H1 (cell line): ENCODE data around the gene CTNNA3. TPM values are rescaled to one million over a fixed set of nuclear protein-coding genes. Genes with fewer than 3 reads are reported as not detected.

ENCODE experiments used
- CTCF ChIA-PET: fragments of 300-600 bp; sonication (Branson Sonifier 250); formaldehyde crosslinking; loops from one replicate; lab custom pipeline; 2021; ENCODE audit not compliant: partially characterized antibody; lab: Charles Lee
- POLR2A ChIA-PET: fragments of 300-600 bp; sonication (Branson Sonifier 250); formaldehyde crosslinking; loops from one replicate; lab custom pipeline; 2021; ENCODE audit warnings: inconsistent platforms; ENCODE audit not compliant: partially characterized antibody; lab: Charles Lee
- DNase-seq, 2 experiments: peaks; one replicate each; pipeline versions ENCODE4 v3.0.0 to v3.0.0-alpha.2; 2010 to 2022; ENCODE audit warnings: low spot score in 2 of 2, low read depth in 1 of 2, mixed read lengths in 1 of 2
- FAIRE-seq: peaks from 2 replicates; lab custom pipeline; 2011; peaks lifted over from hg19 to GRCh38; lab: Jason Lieb, UNC
- H2AFZ ChIP-seq: 2 replicates; pipeline ENCODE4 v1.8.1; 2012; ENCODE audit warnings: low read length, inconsistent platforms
- H2AK5ac ChIP-seq: 2 replicates; pipeline ENCODE4 v1.6.1; 2013; ENCODE audit warnings: low read depth, low read length
- H2BK120ac ChIP-seq: replicated peaks from 2 replicates; pipeline ENCODE3; 2013; ENCODE audit warnings: low read depth, low read length, inconsistent platforms
- H2BK12ac ChIP-seq: 2 replicates; pipeline ENCODE4 v1.6.1; 2013; ENCODE audit warnings: low read depth, low read length
- H2BK15ac ChIP-seq: 2 replicates; pipeline ENCODE4 v1.6.1; 2013; ENCODE audit warnings: low read length
- H2BK20ac ChIP-seq: 2 replicates; pipeline ENCODE4 v1.6.1; 2013; ENCODE audit warnings: low read length
- H2BK5ac ChIP-seq: 2 replicates; pipeline ENCODE4 v1.6.1; 2013; ENCODE audit warnings: low read depth, low read length
- H3K14ac ChIP-seq: 2 replicates; pipeline ENCODE4 v1.6.1; 2013; ENCODE audit warnings: inconsistent platforms; ENCODE audit not compliant: insufficient read length
- H3K18ac ChIP-seq: 2 replicates; pipeline ENCODE4 v1.6.1; 2013; ENCODE audit warnings: low read length; ENCODE audit errors: extremely low read depth
- H3K23ac ChIP-seq: 2 replicates; pipeline ENCODE4 v1.6.1; 2013; ENCODE audit warnings: inconsistent platforms; ENCODE audit not compliant: insufficient read length
- H3K23me2 ChIP-seq: 2 replicates; pipeline ENCODE4 v1.6.1; 2013; ENCODE audit warnings: low read depth, low read length
- H3K27ac ChIP-seq: 2 replicates; pipeline ENCODE4 v1.6.1; 2011; ENCODE audit warnings: low read depth, low read length, inconsistent platforms
- H3K27me3 ChIP-seq, 4 experiments: replicated peaks in 1 of 4; 1 replicate in 1 of 4; 2 replicates in 3 of 4; pipeline versions ENCODE4 v1.6.1 to v1.8.1; 2011 to 2013; ENCODE audit warnings: low read length in 3 of 4, mild to moderate bottlenecking in 3 of 4, inconsistent platforms in 2 of 4, mixed read lengths in 2 of 4, moderate library complexity in 1 of 4; ENCODE audit not compliant: control insufficient read depth in 3 of 4, insufficient read depth in 3 of 4; ENCODE audit errors: extremely low read depth in 1 of 4
- H3K36me3 ChIP-seq, 4 experiments: 2 replicates each; pipeline versions ENCODE4 v1.6.1 to v1.8.1; 2011 to 2013; ENCODE audit warnings: mild to moderate bottlenecking in 4 of 4, low read length in 3 of 4, moderate library complexity in 2 of 4, control low read depth in 1 of 4, inconsistent platforms in 1 of 4; ENCODE audit not compliant: insufficient read depth in 4 of 4, control insufficient read depth in 2 of 4
- H3K4ac ChIP-seq: replicated peaks from 2 replicates; pipeline ENCODE3; 2013; ENCODE audit warnings: low read length, low read depth, mixed read lengths, inconsistent platforms; ENCODE audit not compliant: insufficient read length
- H3K4me1 ChIP-seq, 4 experiments: replicated peaks in 1 of 4; 1 replicate in 1 of 4; 2 replicates in 3 of 4; pipeline versions ENCODE4 v1.6.1 to v1.8.1; 2011 to 2013; ENCODE audit warnings: low read length in 3 of 4, inconsistent platforms in 2 of 4, mixed read lengths in 1 of 4; ENCODE audit not compliant: insufficient read depth in 4 of 4, control insufficient read depth in 3 of 4
- H3K4me2 ChIP-seq, 2 experiments: 2 replicates each; pipeline versions ENCODE4 v1.6.1 to v1.8.1; 2011 to 2013; ENCODE audit warnings: low read depth in 2 of 2, low read length in 2 of 2, control low read depth in 1 of 2, inconsistent platforms in 1 of 2, mild to moderate bottlenecking in 1 of 2; ENCODE audit not compliant: insufficient read depth in 1 of 2
- H3K4me3 ChIP-seq, 4 experiments: fragments of 200-600, 300-600 bp in 1 of 4; sonication (generic), shearing (Covaris generic), sonication (Bioruptor Twin) in 1 of 4; 2 replicates each; pipeline versions ENCODE4 v1.5.1 to v1.8.1; 2011 to 2016; ENCODE audit warnings: low read length in 4 of 4, low read depth in 3 of 4, control low read depth in 2 of 4, inconsistent platforms in 2 of 4, mild to moderate bottlenecking in 2 of 4, mixed read lengths in 1 of 4, moderate library complexity in 1 of 4; ENCODE audit not compliant: insufficient read depth in 2 of 4; ENCODE audit errors: extremely low read depth in 1 of 4
- H3K56ac ChIP-seq: replicated peaks from 2 replicates; pipeline ENCODE3; 2013; ENCODE audit warnings: low read depth, mild to moderate bottlenecking, mixed read lengths, low read length, inconsistent platforms; ENCODE audit not compliant: insufficient read length
- H3K79me1 ChIP-seq: 2 replicates; pipeline ENCODE4 v1.6.1; 2013; ENCODE audit warnings: low read depth, low read length, control low read depth
- H3K79me2 ChIP-seq, 2 experiments: 2 replicates each; pipeline versions ENCODE4 v1.6.1 to v1.8.1; 2012 to 2013; ENCODE audit warnings: low read length in 2 of 2, mild to moderate bottlenecking in 2 of 2, inconsistent platforms in 1 of 2; ENCODE audit not compliant: insufficient read depth in 2 of 2, control insufficient read depth in 1 of 2
- H3K9ac ChIP-seq, 4 experiments: replicated peaks in 1 of 4; 1 replicate in 1 of 4; 2 replicates in 3 of 4; pipeline versions ENCODE4 v1.6.1 to v1.8.1; 2011 to 2013; ENCODE audit warnings: low read depth in 3 of 4, low read length in 3 of 4, control low read depth in 2 of 4, mild to moderate bottlenecking in 2 of 4, moderate library complexity in 2 of 4, inconsistent platforms in 1 of 4; ENCODE audit errors: extremely low read depth in 1 of 4
- H3K9me3 ChIP-seq, 2 experiments: 2 replicates each; pipeline versions ENCODE4 v1.6.1 to v1.8.1; 2012 to 2013; ENCODE audit warnings: mild to moderate bottlenecking in 2 of 2, moderate library complexity in 2 of 2, control low read depth in 1 of 2, inconsistent platforms in 1 of 2, low read depth in 1 of 2, low read length in 1 of 2, mixed read lengths in 1 of 2; ENCODE audit not compliant: insufficient read depth in 2 of 2
- H4K20me1 ChIP-seq, 2 experiments: replicated peaks in 1 of 2; 2 replicates each; pipeline versions ENCODE3 to v1.8.1; 2011 to 2013; ENCODE audit warnings: inconsistent platforms in 2 of 2, low read length in 2 of 2, mild to moderate bottlenecking in 1 of 2; ENCODE audit not compliant: insufficient read depth in 2 of 2, control insufficient read depth in 1 of 2
- H4K5ac ChIP-seq: 2 replicates; pipeline ENCODE4 v1.6.1; 2013; ENCODE audit warnings: low read length, low read depth, mixed read lengths, inconsistent platforms; ENCODE audit not compliant: insufficient read length
- H4K8ac ChIP-seq: 2 replicates; pipeline ENCODE4 v1.8.0; 2013; ENCODE audit warnings: mild to moderate bottlenecking, moderate library complexity, low read length, inconsistent platforms; ENCODE audit not compliant: insufficient read depth; ENCODE audit errors: extremely low read depth
- H4K91ac ChIP-seq: replicated peaks from 2 replicates; pipeline ENCODE3; 2013; ENCODE audit warnings: low read length, mixed read lengths, inconsistent platforms; ENCODE audit not compliant: insufficient read length
- BACH1 ChIP-seq: IDR thresholded peaks from 2 replicates; pipeline ENCODE4 v1.6.1; 2012; ENCODE audit warnings: low read length, improper control_type of control experiment
- CTBP2 ChIP-seq: IDR thresholded peaks from 2 replicates; pipeline ENCODE4 v1.7.0; 2011; ENCODE audit warnings: borderline replicate concordance, mild to moderate bottlenecking, moderate library complexity, mixed read lengths, low read length; ENCODE audit not compliant: insufficient read depth, insufficient read length
- MAFK ChIP-seq: IDR thresholded peaks from 2 replicates; pipeline ENCODE4 v1.6.1; 2012; ENCODE audit warnings: low read depth, mild to moderate bottlenecking, improper control_type of control experiment, low read length
- WGBS, 2 experiments: shearing (Covaris generic) in 1 of 2; methylation state at CpG; one replicate each; pipeline versions ENCODE4 v1.1.6 to v1.1.7; 2013 to 2015; ENCODE audit warnings: low lambda C conversion rate in 2 of 2, mixed read lengths in 2 of 2, inconsistent platforms in 1 of 2, low coverage in 1 of 2, missing lambda C conversion rate in 1 of 2; ENCODE audit not compliant: insufficient replicate concordance in 2 of 2, insufficient coverage in 1 of 2, insufficient read length in 1 of 2; ENCODE audit errors: extremely low coverage in 1 of 2, missing lambda C conversion rate in 1 of 2; 5-methylcytosine and 5-hydroxymethylcytosine counted together
- polyA plus RNA-seq, 7 experiments: library from polyadenylated mRNA; depleted of rRNA in 3 of 7; stranded (reverse) in 5 of 7; unstranded in 2 of 7; fragments of >200 nt in 5 of 7; fragments of 200-250 nt in 2 of 7; gene quantifications; 1 replicate in 5 of 7; 2 replicates in 1 of 7; 4 replicates in 1 of 7; pipeline versions ENCODE4 v1.2.1 to v1.2.3, GENCODE V29; 2011 to 2013; ENCODE audit warnings: missing spikeins in 2 of 7, mixed read lengths in 2 of 7
- total RNA-seq: library from RNA; stranded (reverse); fragmentation: NEBNext Ultra II Directional; extraction: Animal tissue kit (Norgen Biotek cat#: 25700); gene quantifications from 2 replicates; pipeline ENCODE4 v1.2.1, GENCODE V29; 2021

Gene CTNNA3
- total and polyA plus RNA-seq, 2 of the 8 experiments (the other 6 are each of a cell fraction or from before 2014, with no cell fraction given): 1.3 to 1.5 TPM

DNA sequence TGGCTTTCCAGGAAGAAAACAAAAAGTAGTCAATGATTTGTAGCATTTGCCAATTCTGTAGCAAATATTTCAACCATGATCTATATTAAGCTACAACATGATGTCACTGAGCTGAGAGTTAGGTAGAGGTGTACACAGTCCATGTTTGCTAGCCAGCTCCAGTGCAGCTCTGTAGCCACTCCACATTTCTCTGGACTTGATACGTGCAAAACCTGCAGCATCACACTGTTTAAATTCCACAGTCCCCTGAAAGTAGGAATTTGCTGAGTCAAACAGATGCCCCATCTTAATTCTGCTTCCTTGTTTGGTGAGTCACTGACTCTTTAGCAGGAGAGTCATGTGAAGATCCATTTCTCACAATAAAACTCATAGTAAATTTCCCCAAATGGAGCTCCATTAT, 859.9 kb downstream of the CTNNA3 start:
- H2BK12ac ChIP-seq: no peak overlapping the region; the same call in 1 of the 2 replicates
- 81% methylated on average over 1 of the region's 1 CpG; no CpG with 5 or more reads in 1 of the 2 experiments for WGBS, 2 experiments
- H3K23me2 ChIP-seq: no peaks in the 10 kb centered on the region
- DNase-seq (no peak), FAIRE-seq (no peak)
- H3K18ac ChIP-seq: no peak overlapping the region
- H3K9ac ChIP-seq: no peak overlapping the region
- H2BK120ac ChIP-seq: no peak overlapping the region
- H3K27ac ChIP-seq: no peak overlapping the region
- no peak overlapping the region for H3K4ac ChIP-seq
- H3K79me2 ChIP-seq: no peaks in the 10 kb centered on the region
- no peak overlapping the region for H3K14ac ChIP-seq
- no peak overlapping the region for H2BK20ac ChIP-seq
- no peak overlapping the region for H2BK15ac ChIP-seq
- H4K20me1 ChIP-seq: no peaks in the 10 kb centered on the region
- no peak overlapping the region for H2AFZ ChIP-seq
- TF ChIP-seq CTBP2 (no peak), BACH1 (peak; percentile 86), MAFK (peak; percentile 44; the same call in 1 of the 2 replicates)
- H3K4me3 ChIP-seq: no peak overlapping the region
- H2BK5ac ChIP-seq: no peak overlapping the region
- no peak overlapping the region for H3K23ac ChIP-seq
- no peak overlapping the region for H2AK5ac ChIP-seq
- H3K27me3 ChIP-seq: no peaks in the 10 kb centered on the region
- H3K4me2 ChIP-seq: no peak overlapping the region
- H3K56ac ChIP-seq: no peak overlapping the region
- peaks cover 0 to 7% (median 0%) of the 10 kb centered on the region in 4 experiments; a peak in 2 of 7 replicates for H3K4me1 ChIP-seq
- ChIA-PET POLR2A (no interaction called here), CTCF (interaction anchor here (0.6 to 1.0 kb wide), 4 partner anchors 17 to 43 kb away, joined by 3 to 5 read pairs (median 4); no protein-coding TSS in a partner anchor)
- H4K5ac ChIP-seq: no peak overlapping the region
- H3K36me3 ChIP-seq: no peaks in the 10 kb centered on the region
- H4K8ac ChIP-seq: no peak overlapping the region
- H3K79me1 ChIP-seq: no peaks in the 10 kb centered on the region
- no peak overlapping the region for H4K91ac ChIP-seq
- no peaks in the 10 kb centered on the region for H3K9me3 ChIP-seq
